Keratinocyte (primary cell): ENCODE measurements around the gene NLRP12.
"Not testable (repeated sequence)": the region's sequence is repeated elsewhere in the genome, so short reads cannot be mapped to it uniquely, and the experiment has no call there.

Experiments
- EZH2 ChIP-seq: IDR thresholded peaks from one replicate; pipeline ENCODE4 v1.6.1; 2012; ENCODE audit warnings: inconsistent platforms, mild to moderate bottlenecking, low read length, moderate library complexity
- TF ChIP-seq, protein P1 (sequence below), 3 experiments: IDR thresholded peaks in 1 of 3; conservative IDR thresholded peaks in 1 of 3; optimal IDR thresholded peaks in 1 of 3; 2 replicates in 2 of 3; 3 replicates in 1 of 3; pipeline versions ENCODE3 to v1.5.1; 2011; ENCODE audit warnings: low read length in 3 of 3, mild to moderate bottlenecking in 3 of 3, moderate library complexity in 2 of 3, control low read depth in 1 of 3, inconsistent platforms in 1 of 3; ENCODE audit not compliant: insufficient read depth in 2 of 3; ENCODE audit errors: extremely low read depth in 1 of 3

GRCh38 chr19:53840914-53841313 lies 16.8 kb upstream of the NLRP12 start:
- TF ChIP-seq, protein P1, sequence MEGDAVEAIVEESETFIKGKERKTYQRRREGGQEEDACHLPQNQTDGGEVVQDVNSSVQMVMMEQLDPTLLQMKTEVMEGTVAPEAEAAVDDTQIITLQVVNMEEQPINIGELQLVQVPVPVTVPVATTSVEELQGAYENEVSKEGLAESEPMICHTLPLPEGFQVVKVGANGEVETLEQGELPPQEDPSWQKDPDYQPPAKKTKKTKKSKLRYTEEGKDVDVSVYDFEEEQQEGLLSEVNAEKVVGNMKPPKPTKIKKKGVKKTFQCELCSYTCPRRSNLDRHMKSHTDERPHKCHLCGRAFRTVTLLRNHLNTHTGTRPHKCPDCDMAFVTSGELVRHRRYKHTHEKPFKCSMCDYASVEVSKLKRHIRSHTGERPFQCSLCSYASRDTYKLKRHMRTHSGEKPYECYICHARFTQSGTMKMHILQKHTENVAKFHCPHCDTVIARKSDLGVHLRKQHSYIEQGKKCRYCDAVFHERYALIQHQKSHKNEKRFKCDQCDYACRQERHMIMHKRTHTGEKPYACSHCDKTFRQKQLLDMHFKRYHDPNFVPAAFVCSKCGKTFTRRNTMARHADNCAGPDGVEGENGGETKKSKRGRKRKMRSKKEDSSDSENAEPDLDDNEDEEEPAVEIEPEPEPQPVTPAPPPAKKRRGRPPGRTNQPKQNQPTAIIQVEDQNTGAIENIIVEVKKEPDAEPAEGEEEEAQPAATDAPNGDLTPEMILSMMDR (optimal IDR thresholded peaks at IDR 0.05 in 1 of 3, IDR thresholded peaks at IDR 0.05 in 1 of 3, conservative IDR thresholded peaks at IDR 0.05 in 1 of 3; ENCODE audit: extremely low read depth in 1 of 3, insufficient read depth in 2 of 3, low read length in 3 of 3), result not testable (repeated sequence)
- TF ChIP-seq EZH2, result not testable (repeated sequence)
